H1 (cell line): ENCODE measurements around the gene AP1S3. TPM values are rescaled to one million over a fixed set of nuclear protein-coding genes. Genes with fewer than 3 reads are reported as not detected.

Source experiments
- CTCF ChIA-PET: fragments of 300-600 bp; sonication (Branson Sonifier 250); formaldehyde crosslinking; loops from one replicate; lab custom pipeline; 2021; ENCODE audit not compliant: partially characterized antibody; lab: Charles Lee
- POLR2A ChIA-PET: fragments of 300-600 bp; sonication (Branson Sonifier 250); formaldehyde crosslinking; loops from one replicate; lab custom pipeline; 2021; ENCODE audit warnings: inconsistent platforms; ENCODE audit not compliant: partially characterized antibody; lab: Charles Lee
- DNase-seq, 2 experiments: peaks; one replicate each; pipeline versions ENCODE4 v3.0.0 to v3.0.0-alpha.2; 2010 to 2022; ENCODE audit warnings: low spot score in 2 of 2, low read depth in 1 of 2, mixed read lengths in 1 of 2
- FAIRE-seq: peaks from 2 replicates; lab custom pipeline; 2011; peaks lifted over from hg19 to GRCh38; lab: Jason Lieb, UNC
- H2AFZ ChIP-seq: 2 replicates; pipeline ENCODE4 v1.8.1; 2012; ENCODE audit warnings: low read length, inconsistent platforms
- H2AK5ac ChIP-seq: 2 replicates; pipeline ENCODE4 v1.6.1; 2013; ENCODE audit warnings: low read depth, low read length
- H2BK120ac ChIP-seq: replicated peaks from 2 replicates; pipeline ENCODE3; 2013; ENCODE audit warnings: low read depth, low read length, inconsistent platforms
- H2BK12ac ChIP-seq: 2 replicates; pipeline ENCODE4 v1.6.1; 2013; ENCODE audit warnings: low read depth, low read length
- H2BK15ac ChIP-seq: 2 replicates; pipeline ENCODE4 v1.6.1; 2013; ENCODE audit warnings: low read length
- H2BK20ac ChIP-seq: 2 replicates; pipeline ENCODE4 v1.6.1; 2013; ENCODE audit warnings: low read length
- H2BK5ac ChIP-seq: 2 replicates; pipeline ENCODE4 v1.6.1; 2013; ENCODE audit warnings: low read depth, low read length
- H3K14ac ChIP-seq: 2 replicates; pipeline ENCODE4 v1.6.1; 2013; ENCODE audit warnings: inconsistent platforms; ENCODE audit not compliant: insufficient read length
- H3K18ac ChIP-seq: 2 replicates; pipeline ENCODE4 v1.6.1; 2013; ENCODE audit warnings: low read length; ENCODE audit errors: extremely low read depth
- H3K23ac ChIP-seq: 2 replicates; pipeline ENCODE4 v1.6.1; 2013; ENCODE audit warnings: inconsistent platforms; ENCODE audit not compliant: insufficient read length
- H3K23me2 ChIP-seq: 2 replicates; pipeline ENCODE4 v1.6.1; 2013; ENCODE audit warnings: low read depth, low read length
- H3K27ac ChIP-seq: 2 replicates; pipeline ENCODE4 v1.6.1; 2011; ENCODE audit warnings: low read depth, low read length, inconsistent platforms
- H3K27me3 ChIP-seq, 4 experiments: replicated peaks in 1 of 4; 1 replicate in 1 of 4; 2 replicates in 3 of 4; pipeline versions ENCODE4 v1.6.1 to v1.8.1; 2011 to 2013; ENCODE audit warnings: low read length in 3 of 4, mild to moderate bottlenecking in 3 of 4, inconsistent platforms in 2 of 4, mixed read lengths in 2 of 4, moderate library complexity in 1 of 4; ENCODE audit not compliant: control insufficient read depth in 3 of 4, insufficient read depth in 3 of 4; ENCODE audit errors: extremely low read depth in 1 of 4
- H3K36me3 ChIP-seq, 4 experiments: 2 replicates each; pipeline versions ENCODE4 v1.6.1 to v1.8.1; 2011 to 2013; ENCODE audit warnings: mild to moderate bottlenecking in 4 of 4, low read length in 3 of 4, moderate library complexity in 2 of 4, control low read depth in 1 of 4, inconsistent platforms in 1 of 4; ENCODE audit not compliant: insufficient read depth in 4 of 4, control insufficient read depth in 2 of 4
- H3K4ac ChIP-seq: replicated peaks from 2 replicates; pipeline ENCODE3; 2013; ENCODE audit warnings: low read length, low read depth, mixed read lengths, inconsistent platforms; ENCODE audit not compliant: insufficient read length
- H3K4me1 ChIP-seq, 4 experiments: replicated peaks in 1 of 4; 1 replicate in 1 of 4; 2 replicates in 3 of 4; pipeline versions ENCODE4 v1.6.1 to v1.8.1; 2011 to 2013; ENCODE audit warnings: low read length in 3 of 4, inconsistent platforms in 2 of 4, mixed read lengths in 1 of 4; ENCODE audit not compliant: insufficient read depth in 4 of 4, control insufficient read depth in 3 of 4
- H3K4me2 ChIP-seq, 2 experiments: 2 replicates each; pipeline versions ENCODE4 v1.6.1 to v1.8.1; 2011 to 2013; ENCODE audit warnings: low read depth in 2 of 2, low read length in 2 of 2, control low read depth in 1 of 2, inconsistent platforms in 1 of 2, mild to moderate bottlenecking in 1 of 2; ENCODE audit not compliant: insufficient read depth in 1 of 2
- H3K4me3 ChIP-seq, 4 experiments: fragments of 200-600, 300-600 bp in 1 of 4; sonication (generic), shearing (Covaris generic), sonication (Bioruptor Twin) in 1 of 4; 2 replicates each; pipeline versions ENCODE4 v1.5.1 to v1.8.1; 2011 to 2016; ENCODE audit warnings: low read length in 4 of 4, low read depth in 3 of 4, control low read depth in 2 of 4, inconsistent platforms in 2 of 4, mild to moderate bottlenecking in 2 of 4, mixed read lengths in 1 of 4, moderate library complexity in 1 of 4; ENCODE audit not compliant: insufficient read depth in 2 of 4; ENCODE audit errors: extremely low read depth in 1 of 4
- H3K56ac ChIP-seq: replicated peaks from 2 replicates; pipeline ENCODE3; 2013; ENCODE audit warnings: low read depth, mild to moderate bottlenecking, mixed read lengths, low read length, inconsistent platforms; ENCODE audit not compliant: insufficient read length
- H3K79me1 ChIP-seq: 2 replicates; pipeline ENCODE4 v1.6.1; 2013; ENCODE audit warnings: low read depth, low read length, control low read depth
- H3K79me2 ChIP-seq, 2 experiments: 2 replicates each; pipeline versions ENCODE4 v1.6.1 to v1.8.1; 2012 to 2013; ENCODE audit warnings: low read length in 2 of 2, mild to moderate bottlenecking in 2 of 2, inconsistent platforms in 1 of 2; ENCODE audit not compliant: insufficient read depth in 2 of 2, control insufficient read depth in 1 of 2
- H3K9ac ChIP-seq, 4 experiments: replicated peaks in 1 of 4; 1 replicate in 1 of 4; 2 replicates in 3 of 4; pipeline versions ENCODE4 v1.6.1 to v1.8.1; 2011 to 2013; ENCODE audit warnings: low read depth in 3 of 4, low read length in 3 of 4, control low read depth in 2 of 4, mild to moderate bottlenecking in 2 of 4, moderate library complexity in 2 of 4, inconsistent platforms in 1 of 4; ENCODE audit errors: extremely low read depth in 1 of 4
- H3K9me3 ChIP-seq, 2 experiments: 2 replicates each; pipeline versions ENCODE4 v1.6.1 to v1.8.1; 2012 to 2013; ENCODE audit warnings: mild to moderate bottlenecking in 2 of 2, moderate library complexity in 2 of 2, control low read depth in 1 of 2, inconsistent platforms in 1 of 2, low read depth in 1 of 2, low read length in 1 of 2, mixed read lengths in 1 of 2; ENCODE audit not compliant: insufficient read depth in 2 of 2
- H4K20me1 ChIP-seq, 2 experiments: replicated peaks in 1 of 2; 2 replicates each; pipeline versions ENCODE3 to v1.8.1; 2011 to 2013; ENCODE audit warnings: inconsistent platforms in 2 of 2, low read length in 2 of 2, mild to moderate bottlenecking in 1 of 2; ENCODE audit not compliant: insufficient read depth in 2 of 2, control insufficient read depth in 1 of 2
- H4K5ac ChIP-seq: 2 replicates; pipeline ENCODE4 v1.6.1; 2013; ENCODE audit warnings: low read length, low read depth, mixed read lengths, inconsistent platforms; ENCODE audit not compliant: insufficient read length
- H4K8ac ChIP-seq: 2 replicates; pipeline ENCODE4 v1.8.0; 2013; ENCODE audit warnings: mild to moderate bottlenecking, moderate library complexity, low read length, inconsistent platforms; ENCODE audit not compliant: insufficient read depth; ENCODE audit errors: extremely low read depth
- H4K91ac ChIP-seq: replicated peaks from 2 replicates; pipeline ENCODE3; 2013; ENCODE audit warnings: low read length, mixed read lengths, inconsistent platforms; ENCODE audit not compliant: insufficient read length
- BRCA1 ChIP-seq: IDR thresholded peaks from 2 replicates; pipeline ENCODE4 v1.6.1; 2012; ENCODE audit warnings: low read depth, low read length, improper control_type of control experiment
- JUN ChIP-seq: IDR thresholded peaks from 2 replicates; pipeline ENCODE4 v1.6.1; 2011; ENCODE audit warnings: low read depth, mild to moderate bottlenecking, improper control_type of control experiment, low read length
- POU5F1 ChIP-seq: IDR thresholded peaks from 2 replicates; pipeline ENCODE4 v1.6.1; 2011; ENCODE audit warnings: low read depth, mild to moderate bottlenecking, low read length, moderate library complexity
- SIRT6 ChIP-seq: IDR thresholded peaks from one replicate; pipeline ENCODE4 v1.7.1; 2012; ENCODE audit warnings: low read length, inconsistent platforms
- TAF1 ChIP-seq: IDR thresholded peaks from 2 replicates; pipeline ENCODE4 v1.6.1; 2011; ENCODE audit warnings: mild to moderate bottlenecking, low read depth, low read length
- TEAD4 ChIP-seq: IDR thresholded peaks from 2 replicates; pipeline ENCODE4 v1.6.1; 2012; ENCODE audit warnings: low read depth, low read length, inconsistent platforms, mixed read lengths
- polyA plus RNA-seq, 7 experiments: library from polyadenylated mRNA; depleted of rRNA in 3 of 7; stranded (reverse) in 5 of 7; unstranded in 2 of 7; fragments of >200 nt in 5 of 7; fragments of 200-250 nt in 2 of 7; gene quantifications; 1 replicate in 5 of 7; 2 replicates in 1 of 7; 4 replicates in 1 of 7; pipeline versions ENCODE4 v1.2.1 to v1.2.3, GENCODE V29; 2011 to 2013; ENCODE audit warnings: missing spikeins in 2 of 7, mixed read lengths in 2 of 7
- total RNA-seq: library from RNA; stranded (reverse); fragmentation: NEBNext Ultra II Directional; extraction: Animal tissue kit (Norgen Biotek cat#: 25700); gene quantifications from 2 replicates; pipeline ENCODE4 v1.2.1, GENCODE V29; 2021

AP1S3 gene
- total and polyA plus RNA-seq, 2 of the 8 experiments (the other 6 are each of a cell fraction or from before 2014, with no cell fraction given): 3.9 to 20.2 TPM

- H3K23me2 ChIP-seq: no peaks in the 10 kb centered on the region
- no peaks in the 10 kb centered on the region for H3K9me3 ChIP-seq
- H4K5ac ChIP-seq: no peak overlapping the region
- H2AFZ ChIP-seq: no peak overlapping the region
- no peak for DNase-seq
- H2BK20ac ChIP-seq: no peak overlapping the region
- H3K23ac ChIP-seq: no peak overlapping the region
- H3K27ac ChIP-seq: no peak overlapping the region
- CTCF ChIA-PET: interaction anchor here (1.3 to 1.7 kb wide), 2 partner anchors 11 to 23 kb away, joined by 3 to 5 read pairs; no protein-coding TSS in a partner anchor
- no peak overlapping the region for H2BK12ac ChIP-seq
- no peak overlapping the region for H4K91ac ChIP-seq
- H4K8ac ChIP-seq: no peak overlapping the region
- no peak overlapping the region for H3K4me2 ChIP-seq
- no peaks in the 10 kb centered on the region for H4K20me1 ChIP-seq
- POLR2A ChIA-PET: no interaction called here
- H2BK15ac ChIP-seq: no peak overlapping the region
- FAIRE-seq: no peak
- H3K56ac ChIP-seq: no peak overlapping the region
- H3K4me1 ChIP-seq: no peaks in the 10 kb centered on the region
- no peak overlapping the region for H2AK5ac ChIP-seq
- H3K4me3 ChIP-seq: no peak overlapping the region
- no peak overlapping the region for H2BK120ac ChIP-seq
- no peak overlapping the region for H3K9ac ChIP-seq
- H3K79me2 ChIP-seq: no peaks in the 10 kb centered on the region
- no peaks in the 10 kb centered on the region for H3K36me3 ChIP-seq
- H3K79me1 ChIP-seq: no peaks in the 10 kb centered on the region
- H3K4ac ChIP-seq: no peak overlapping the region
- H3K27me3 ChIP-seq: no peaks in the 10 kb centered on the region
- H2BK5ac ChIP-seq: no peak overlapping the region
- H3K14ac ChIP-seq: no peak overlapping the region
- H3K18ac ChIP-seq: no peak overlapping the region
- TF ChIP-seq POU5F1 (no peak), TAF1 (no peak), SIRT6 (no peak), JUN (no peak), TEAD4 (no peak), BRCA1 (no peak)
Observed at GRCh38 chr2:223767341-223767740, 70.0 kb downstream of the AP1S3 start.
